CD4-positive, alpha-beta T cell treated with Interleukin-15 for 4 hours (primary cell): Measurements from ENCODE around the gene HOXC13.

ENCODE experiments used
- DNase-seq: peaks from one replicate; pipeline ENCODE4 v3.0.0-alpha.2; 2020; ENCODE audit warnings: low spot score

Gene HOXC13

DNA sequence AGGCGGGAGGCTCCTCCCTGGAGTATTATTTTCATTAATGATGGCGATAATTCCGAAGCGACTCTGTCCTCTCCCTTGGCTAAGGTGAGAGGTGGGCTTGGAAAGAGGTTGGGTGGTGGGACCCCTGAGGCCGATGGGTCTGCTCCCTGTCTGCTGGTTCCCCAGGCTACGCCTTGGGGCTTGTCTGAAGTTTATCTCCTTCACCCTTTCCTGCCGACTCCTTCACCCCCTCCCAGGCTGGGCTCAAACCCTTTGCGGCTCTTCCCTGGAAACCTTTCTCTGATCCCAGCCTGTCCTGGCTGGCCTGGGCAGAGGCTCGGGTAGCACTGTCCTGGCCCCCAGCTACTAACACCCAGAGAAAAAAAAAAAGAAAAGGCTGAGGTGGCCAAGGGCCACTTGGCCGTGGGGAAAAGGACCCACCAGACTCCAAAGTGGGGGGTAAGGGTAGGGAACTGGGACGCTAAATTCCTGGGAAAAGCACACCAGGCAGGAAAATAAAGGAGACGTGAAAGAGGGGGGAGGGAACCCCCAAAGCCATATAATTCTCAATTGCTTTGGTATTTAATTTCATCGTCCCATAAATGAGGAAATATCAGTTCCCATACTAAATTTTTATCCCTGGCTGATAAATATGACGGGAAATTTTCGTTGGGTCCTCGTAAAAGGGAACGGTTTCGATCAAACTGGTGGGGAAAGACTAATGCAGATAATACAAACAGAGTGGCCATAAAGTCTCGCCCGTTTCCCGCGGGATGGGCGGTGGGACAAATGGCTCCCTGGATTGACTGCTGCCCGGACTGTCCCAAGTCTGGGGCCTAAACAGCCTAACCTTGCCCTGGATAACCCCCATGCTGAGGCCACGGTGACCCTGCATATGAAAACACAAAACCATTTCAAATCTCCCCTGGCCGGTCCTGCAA is 44.3 kb downstream of the HOXC13 start:
- no peak for DNase-seq

DNA sequence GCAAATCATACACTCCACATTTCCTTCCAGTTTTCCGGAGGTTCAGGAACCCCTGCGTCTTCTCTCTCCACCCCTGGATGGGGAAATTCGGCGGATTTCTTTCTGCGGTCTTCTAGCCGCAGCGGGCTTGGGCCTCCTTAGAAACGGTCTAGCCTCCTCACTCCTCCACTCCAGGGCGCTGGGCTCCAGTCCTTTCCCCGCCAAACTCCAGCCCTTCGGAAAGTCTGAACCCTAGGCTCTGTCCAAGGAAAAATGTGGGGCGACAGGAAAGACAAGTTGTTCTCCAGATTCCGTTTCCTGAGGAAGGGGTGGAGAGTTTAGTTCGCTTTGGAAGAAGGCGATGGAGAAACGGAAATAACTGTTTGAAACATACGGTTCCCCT is 44.9 kb downstream of the HOXC13 start:
- no peak for DNase-seq

DNA sequence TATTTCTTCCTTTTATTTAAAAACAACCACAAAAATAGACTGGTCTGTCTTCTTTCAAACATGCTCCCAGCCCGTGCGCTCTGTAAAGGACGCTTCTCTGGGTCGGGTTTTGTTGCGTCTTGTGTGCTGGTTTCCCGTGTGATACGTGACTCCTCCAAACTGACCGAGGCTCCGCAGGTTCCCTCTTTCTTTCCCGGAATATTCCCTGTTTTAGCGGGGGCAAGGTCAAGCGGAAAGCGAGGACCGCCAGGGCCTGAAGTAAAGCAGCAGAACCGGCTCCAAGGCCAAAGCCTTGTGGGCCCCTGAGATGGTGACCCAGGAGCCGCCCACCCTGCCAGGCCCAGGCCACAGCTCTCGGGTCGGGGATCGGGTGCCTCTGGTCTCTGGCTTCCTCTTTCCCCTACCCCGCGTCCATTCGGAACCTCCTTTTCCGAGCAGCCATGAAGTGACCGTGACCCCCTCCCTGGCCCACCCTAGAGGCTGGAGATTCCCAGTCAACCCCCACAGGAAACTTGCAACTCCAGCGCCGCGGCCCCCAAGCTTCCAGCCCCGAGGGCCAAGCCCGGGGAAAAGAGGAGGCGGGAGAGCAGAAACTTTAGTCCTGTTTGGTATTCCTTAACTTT is 45.4 kb downstream of the HOXC13 start:
- DNase-seq, result no peak

DNA sequence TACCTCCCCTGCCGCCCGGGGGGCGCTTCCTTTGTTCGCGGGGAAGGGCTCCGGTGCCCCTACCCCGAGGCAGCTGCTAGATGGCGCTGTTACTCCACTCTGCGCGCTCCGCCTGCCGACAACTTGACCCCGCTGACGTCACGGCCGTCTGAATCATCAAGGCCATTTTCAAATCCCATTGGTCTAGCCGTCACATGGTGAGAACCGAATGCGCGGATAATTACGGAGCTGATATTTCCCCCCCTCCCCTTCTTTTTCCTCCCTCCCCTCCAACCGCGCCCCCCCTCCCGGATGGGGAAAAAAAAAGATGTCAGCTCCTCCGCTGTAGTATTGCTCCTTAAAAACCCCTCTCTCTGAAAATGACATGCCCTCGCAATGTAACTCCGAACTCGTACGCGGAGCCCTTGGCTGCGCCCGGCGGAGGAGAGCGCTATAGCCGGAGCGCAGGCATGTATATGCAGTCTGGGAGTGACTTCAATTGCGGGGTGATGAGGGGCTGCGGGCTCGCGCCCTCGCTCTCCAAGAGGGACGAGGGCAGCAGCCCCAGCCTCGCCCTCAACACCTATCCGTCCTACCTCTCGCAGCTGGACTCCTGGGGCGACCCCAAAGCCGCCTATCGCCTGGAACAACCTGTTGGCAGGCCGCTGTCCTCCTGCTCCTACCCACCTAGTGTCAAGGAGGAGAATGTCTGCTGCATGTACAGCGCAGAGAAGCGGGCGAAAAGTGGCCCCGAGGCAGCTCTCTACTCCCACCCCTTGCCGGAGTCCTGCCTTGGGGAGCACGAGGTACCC is 46.5 kb downstream of the HOXC13 start, which contains the start of gene HOXC10:
Gene HOXC10 (plus strand): TSS at position 246 of the 791 bp plus-strand sequence. CDS start 114 bp downstream, at position 360.
- DNase-seq, result peak; percentile 69

DNA sequence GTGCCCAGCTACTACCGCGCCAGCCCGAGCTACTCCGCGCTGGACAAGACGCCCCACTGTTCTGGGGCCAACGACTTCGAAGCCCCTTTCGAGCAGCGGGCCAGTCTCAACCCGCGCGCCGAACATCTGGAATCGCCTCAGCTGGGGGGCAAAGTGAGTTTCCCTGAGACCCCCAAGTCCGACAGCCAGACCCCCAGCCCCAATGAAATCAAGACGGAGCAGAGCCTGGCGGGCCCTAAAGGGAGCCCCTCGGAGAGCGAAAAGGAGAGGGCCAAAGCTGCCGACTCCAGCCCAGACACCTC is 47.0 kb downstream of the HOXC13 start:
- no peak for DNase-seq

DNA sequence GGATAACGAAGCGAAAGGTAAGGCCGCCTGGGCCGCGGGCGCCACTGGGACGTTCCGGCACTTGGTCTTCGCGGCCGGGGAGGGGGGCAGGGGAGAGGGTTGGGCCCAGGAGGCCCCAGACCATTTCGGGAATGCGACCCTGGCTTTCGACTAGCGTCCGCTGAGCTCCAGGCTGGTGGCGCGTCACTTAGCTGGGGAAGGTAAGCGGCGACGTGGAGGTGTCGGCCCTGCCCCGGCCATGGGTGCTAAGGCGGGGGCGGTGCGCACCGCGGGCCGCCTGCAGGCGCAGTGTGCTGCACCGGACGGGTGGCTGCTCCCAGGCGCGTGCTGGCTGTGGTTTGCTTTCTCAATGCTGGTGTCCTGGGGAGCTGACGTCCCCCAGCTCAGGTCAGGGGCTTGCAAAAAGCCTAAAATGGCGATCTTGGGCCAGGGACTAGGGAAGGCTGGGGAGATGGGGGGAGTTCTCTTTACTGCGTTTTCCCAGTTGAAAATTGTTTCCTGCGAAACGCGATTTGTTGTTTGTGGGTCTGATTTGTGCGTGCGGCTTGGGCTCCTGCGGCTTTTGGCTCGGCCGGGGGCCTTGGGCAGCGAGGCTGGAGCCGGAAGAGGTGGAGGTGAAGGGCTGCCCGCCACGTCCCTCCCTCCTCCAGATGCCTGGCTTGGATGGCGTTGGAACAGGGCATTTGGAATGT is 47.5 kb downstream of the HOXC13 start:
- no peak for DNase-seq

DNA sequence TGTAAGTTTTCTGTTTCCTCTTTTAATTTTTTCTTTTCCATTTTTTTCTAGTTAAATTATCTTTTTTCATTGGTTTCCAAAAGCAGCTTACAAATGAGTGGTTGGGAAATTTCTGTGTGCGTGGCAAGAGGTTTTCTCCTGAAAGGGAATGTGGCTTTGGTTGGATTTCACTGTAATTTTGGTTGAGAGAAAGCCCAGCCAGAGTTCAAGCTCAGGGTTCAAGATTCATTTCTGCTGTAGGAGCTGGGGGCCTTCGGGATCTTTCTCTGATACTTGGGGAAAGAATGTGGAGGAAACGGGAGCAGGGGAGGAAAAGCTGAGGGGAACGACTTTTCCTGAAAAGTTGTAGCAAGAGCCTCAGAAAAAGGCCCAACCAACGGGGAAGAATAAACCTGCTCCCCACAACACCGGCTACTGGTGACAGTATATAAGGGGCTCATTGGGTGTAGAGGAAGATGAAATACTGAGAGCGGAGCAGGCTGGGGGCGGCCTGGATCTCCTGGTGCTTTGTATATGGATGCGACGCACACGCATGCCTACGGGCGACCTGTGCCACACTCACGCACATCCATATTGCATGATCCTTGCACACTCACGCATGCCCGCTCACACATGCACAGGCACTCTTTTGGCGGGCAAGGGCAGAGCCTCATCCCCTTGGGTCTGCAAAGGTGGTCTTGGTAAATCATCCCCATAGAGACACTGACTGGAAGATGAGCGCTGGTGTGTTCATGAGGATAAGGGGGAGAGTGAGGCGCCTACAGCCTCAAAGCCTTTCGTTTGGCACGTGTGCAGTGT is 48.3 kb downstream of the HOXC13 start:
- DNase-seq, result no peak

DNA sequence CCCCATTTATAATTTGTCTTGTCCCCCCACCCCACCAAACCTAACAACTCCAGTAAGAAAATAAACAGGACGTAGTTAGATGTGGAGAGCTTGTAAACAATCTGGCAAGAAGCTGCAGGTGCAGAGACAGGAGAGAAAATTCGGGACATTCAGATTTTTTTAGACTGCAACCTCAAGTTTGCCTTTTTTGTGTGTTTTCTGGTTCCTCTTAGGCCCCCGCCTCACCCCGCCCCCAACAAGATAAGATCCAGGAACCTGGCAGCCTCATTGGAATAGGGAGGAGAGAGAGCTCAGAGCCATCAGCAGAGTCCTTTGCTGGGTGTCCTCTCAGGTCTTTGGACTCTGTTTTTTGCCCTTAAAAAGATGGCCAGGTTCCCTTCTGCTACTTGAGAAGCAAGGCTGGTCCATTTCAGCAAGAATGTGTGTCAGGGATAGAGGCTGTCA is 49.2 kb downstream of the HOXC13 start:
- DNase-seq, result no peak

DNA sequence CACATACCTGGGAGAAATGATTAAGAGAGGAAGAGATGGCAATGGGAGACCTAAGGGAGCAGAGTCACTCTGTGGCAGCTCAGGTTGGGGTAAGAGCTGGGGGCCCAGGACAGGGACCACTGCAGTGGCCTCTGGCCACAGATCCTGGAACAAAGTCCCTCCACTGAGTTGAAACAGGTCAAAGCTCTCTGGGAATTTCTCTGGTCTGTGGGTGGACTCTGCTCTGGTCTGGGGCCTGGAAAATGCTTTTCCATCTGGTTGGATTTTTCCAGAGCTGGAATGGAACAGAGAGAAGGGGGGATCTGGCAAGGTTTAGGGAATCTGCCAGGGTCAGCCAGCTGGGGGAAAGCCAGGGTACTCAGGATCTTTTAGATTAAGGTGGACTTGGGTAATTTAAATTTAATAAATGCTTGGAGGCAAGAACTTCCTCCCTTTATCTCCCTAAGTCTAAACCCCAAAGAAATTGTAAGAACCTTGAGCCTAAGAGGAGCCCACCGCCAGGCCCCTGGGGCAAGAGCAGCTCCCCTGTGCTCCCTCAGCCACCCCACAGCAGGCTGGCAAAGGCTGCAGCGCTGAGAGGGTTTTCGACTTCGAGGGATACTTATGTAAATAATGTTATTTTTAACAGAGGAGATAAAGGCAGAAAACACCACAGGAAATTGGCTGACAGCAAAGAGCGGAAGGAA is 50.1 kb downstream of the HOXC13 start:
- no peak for DNase-seq

DNA sequence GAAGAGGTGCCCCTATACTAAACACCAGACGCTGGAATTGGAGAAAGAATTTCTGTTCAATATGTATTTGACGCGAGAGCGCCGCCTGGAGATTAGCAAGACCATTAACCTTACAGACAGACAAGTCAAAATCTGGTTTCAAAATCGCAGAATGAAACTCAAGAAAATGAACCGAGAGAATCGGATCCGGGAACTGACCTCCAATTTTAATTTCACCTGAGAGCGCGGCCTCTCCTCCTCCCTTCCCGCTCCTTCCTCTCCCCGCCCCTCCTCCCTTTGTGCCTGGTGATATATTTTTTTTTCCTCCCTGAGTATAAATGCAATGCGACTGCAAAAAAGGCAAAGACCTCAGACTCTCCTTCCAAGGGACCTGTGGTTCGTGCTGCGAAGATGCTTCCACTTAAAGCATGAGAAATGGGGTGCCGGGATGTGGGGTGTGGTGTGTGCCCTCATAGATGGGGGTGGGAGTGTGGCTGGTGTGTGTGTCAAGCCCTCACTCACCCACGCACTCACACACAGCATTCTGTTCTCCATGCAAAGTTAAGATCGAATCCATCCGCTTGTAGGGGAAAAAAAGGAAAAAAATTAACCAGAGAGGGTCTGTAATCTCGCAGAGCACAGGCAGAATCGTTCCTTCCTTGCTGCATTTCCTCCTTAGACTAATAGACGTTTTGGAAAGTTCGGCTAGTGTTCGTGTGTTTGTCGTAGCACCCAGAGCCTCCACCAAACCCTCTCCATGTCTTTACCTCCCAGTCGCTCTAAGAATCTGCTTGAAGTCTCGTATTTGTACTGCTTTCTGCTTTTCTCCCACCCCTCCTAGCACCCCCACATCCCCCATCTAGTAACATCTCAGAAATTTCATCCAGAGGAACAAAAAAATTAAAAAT is 50.8 kb downstream of the HOXC13 start:
- DNase-seq, result no peak

DNA sequence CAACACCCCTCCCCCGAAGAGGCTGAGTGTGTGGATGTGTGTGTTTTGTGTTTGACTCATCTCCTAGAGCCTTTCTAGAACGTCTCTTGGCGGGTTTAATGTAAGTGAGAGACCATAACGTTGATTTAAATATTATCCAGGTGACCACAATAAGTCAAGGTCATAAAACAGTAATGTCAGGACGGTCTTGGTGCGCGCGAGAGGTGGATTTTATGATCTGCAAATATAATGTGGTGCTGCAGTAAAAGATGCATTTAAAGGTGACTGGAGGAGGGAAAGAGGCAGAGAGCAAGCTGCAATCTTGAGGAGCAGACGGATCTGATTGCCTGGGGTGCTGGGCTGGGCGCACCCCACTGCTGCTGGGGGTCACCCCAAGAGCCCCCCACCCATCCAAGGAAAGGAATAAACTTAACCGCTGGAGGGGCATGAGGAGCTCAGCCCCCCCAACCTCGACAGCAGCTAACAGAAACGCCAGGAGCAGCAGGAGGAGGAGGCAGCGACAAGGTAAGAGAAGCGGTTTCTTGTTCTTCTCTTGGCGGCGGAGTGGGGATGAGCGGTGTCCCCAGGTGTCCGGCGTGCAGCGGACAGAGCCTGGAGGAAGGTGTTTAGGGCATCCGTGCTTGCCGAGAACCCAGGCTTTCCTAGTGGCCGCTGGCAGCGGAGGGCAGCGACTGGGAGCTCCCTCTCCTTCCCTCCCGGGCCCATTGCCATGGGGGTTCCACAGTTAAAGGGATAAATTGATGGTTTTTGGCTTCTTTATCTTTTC is 51.9 kb downstream of the HOXC13 start:
- DNase-seq, result no peak

DNA sequence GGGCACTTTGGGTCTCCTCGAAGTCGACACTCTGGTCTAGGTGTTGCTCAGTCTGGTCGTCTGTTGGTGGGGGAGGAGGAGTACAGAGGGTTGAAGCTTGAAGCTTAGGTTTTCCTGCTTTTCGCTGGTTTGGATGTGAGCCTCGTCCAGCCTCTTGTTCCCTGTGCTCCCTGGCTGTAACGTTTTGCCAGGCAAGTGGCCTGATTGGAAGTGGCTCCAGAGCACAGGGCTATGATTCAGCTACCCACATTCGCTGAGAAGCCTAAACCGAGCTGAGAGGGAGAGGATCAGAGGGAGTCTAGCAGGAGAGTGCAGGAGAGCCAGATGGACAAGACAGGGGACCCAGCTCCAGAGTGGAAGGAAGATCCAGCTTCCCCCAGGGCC is 52.4 kb downstream of the HOXC13 start:
- DNase-seq, result no peak

DNA sequence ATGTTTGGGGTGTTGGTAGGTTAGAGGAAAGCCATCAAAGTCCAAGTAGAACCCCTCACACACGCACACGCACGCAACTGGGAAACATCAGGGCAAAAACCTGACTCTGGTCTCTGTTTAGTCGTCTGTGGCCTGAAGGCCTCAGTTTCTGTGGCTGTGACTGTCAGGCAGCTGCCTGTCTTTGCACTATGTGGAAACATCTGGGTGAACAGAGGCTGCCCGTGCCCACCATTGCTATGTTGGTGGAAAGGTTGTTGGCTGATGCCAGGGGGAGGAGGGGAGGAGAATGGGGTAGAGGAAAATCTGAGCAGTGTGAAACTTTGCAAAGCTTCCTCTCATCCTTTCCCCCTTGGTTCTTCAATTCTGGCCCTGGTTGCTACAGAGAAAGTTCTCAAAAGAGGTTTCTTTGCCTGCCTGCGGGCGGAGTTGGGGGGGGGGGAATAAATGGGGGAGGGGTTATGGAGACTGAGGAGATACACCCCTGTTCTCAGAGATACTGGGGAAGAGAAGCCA is 53.8 kb downstream of the HOXC13 start:
- DNase-seq, result no peak

DNA sequence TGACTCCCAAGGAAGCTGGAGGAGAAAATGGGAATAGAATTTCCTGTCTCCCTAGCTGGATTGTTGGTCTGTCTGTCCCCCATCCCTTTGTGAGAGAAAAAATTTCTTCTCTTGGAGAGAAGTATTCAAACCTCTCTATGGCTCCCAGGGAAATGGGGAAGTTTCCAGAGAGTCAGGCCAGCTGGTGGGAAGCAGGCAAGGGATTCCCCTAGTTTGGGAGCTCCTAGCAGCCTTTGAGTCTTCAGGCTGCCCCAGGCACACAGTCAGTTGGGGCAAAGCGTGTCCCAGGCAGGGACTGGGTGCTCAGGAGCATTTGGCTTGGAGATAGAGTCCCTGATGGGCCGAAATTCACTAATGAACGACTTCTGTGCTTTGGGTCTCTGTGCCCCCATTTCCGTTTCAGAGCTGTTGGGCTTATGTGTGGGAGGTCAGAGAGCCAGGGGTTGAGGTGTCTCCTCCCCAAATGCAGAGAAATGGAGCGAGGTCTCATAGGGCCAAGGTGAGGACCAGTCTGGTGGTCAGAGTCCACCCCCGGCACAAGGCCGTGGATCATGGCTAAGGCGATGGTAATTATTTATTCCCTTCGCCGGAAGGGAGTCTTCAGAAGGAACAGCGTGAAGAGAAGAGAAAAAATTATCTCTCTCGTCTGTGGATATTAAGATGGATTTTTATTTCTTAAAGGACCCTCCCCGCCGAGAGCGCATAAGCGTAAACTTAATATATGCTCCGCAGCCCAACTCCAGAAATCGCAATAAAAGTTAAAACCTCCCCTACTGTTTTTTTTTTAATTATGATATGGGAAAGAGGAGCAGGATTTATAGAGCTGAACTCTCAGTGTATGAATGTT is 54.8 kb downstream of the HOXC13 start:
- DNase-seq, result no peak

DNA sequence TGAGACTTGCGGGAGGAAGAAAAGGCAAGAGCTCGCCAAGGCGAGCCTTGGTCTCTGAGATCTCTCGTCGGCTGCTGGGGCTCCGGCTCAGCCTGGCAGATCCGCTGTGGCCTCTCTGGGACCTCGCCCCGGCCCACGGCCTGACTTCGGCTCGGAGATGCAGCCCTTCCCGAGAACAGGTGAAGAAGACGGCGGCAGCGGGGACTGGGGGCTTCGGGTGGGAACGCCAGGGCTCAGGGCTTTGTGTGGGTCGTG is 55.3 kb downstream of the HOXC13 start:
- DNase-seq, result no peak

DNA sequence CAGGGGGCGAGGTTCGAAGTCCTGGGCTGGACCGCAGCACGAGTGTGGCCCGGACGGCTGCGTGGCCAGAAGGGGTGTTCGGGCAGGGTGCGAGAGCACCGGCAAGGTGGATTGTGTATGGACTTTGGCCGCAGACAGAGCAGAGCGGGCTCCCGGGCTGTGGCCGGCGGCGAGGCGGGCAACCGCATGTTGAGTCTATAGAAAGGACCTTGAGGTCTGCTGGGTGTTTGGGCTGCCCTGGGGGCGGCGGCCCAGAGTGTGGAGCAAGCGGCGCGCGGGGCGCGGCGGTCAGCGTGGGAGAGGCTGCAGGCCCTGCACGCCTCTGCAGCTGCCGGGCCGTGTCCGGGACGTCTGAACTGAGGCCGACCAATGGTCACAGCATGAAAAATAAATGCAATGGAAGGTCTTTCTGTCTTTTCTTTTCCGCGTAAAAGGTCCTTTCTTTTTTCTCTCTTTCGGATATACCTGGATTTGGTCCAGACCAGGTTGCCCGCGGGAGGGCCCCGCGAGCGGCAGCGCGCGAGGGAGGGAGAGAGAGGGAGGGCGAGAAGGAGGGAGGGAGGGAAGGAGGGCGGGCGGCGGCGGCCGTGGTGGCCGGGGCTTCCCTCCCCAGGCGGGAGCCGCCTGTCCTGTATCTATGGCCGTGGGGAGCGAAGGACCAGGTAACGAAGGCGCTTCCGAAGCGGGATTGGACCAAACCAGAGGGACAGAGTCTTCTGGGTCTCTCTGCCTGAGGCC is 55.8 kb downstream of the HOXC13 start:
- no peak for DNase-seq

DNA sequence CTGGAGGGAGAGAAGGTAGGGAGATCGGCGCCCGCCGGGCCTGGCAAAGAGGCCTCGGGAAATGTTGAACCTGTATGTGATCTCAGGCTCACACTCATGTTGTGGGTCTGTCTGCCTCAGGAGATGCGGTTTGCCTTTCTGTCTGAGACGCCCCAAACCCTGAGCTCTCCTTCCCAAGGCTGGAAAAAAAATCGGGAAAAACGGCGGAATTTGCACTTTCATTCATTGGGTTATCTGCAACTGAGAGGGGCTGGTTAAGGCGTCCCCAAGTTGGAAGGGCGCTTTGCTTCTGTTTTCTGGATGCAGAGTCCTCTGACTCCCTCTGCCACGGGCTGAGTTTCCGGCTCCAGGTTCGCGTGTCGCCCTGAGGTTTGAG is 56.4 kb downstream of the HOXC13 start:
- peak; percentile 18 for DNase-seq
